Activated naive CD8-positive, alpha-beta T cell treated with anti-CD3 and anti-CD28 coated beads, Interleukin-2, amount 50 U/mL, for 24 hours (primary cell): ENCODE measurements around the gene USP20.
A peak's percentile ranks its signal among the peaks of the same experiment; 100 is the strongest.
"Not testable (repeated sequence)": the region's sequence is repeated elsewhere in the genome, so short reads cannot be mapped to it uniquely, and the experiment has no call there.

Experiments used
- ATAC-seq: fragments of 150-1000 bp; cut with Tn5 transposase; one replicate; pipeline ENCODE4 v1.10.0; 2021
- DNase-seq: peaks from one replicate; pipeline ENCODE4 v3.0.0; 2021
- H3K27ac Mint-ChIP-seq: one replicate; pipeline ENCODE4 v1.8.0; 2021; ENCODE audit warnings: mild to moderate bottlenecking, mixed read lengths
- H3K27me3 Mint-ChIP-seq: one replicate; pipeline ENCODE4 v1.8.0; 2021; ENCODE audit warnings: mixed read lengths
- H3K36me3 Mint-ChIP-seq: one replicate; pipeline ENCODE4 v1.8.0; 2021; ENCODE audit warnings: low read depth, mixed read lengths
- H3K4me1 Mint-ChIP-seq: one replicate; pipeline ENCODE4 v1.8.0; 2021; ENCODE audit warnings: mixed read lengths
- H3K4me3 Mint-ChIP-seq: one replicate; pipeline ENCODE4 v1.8.0; 2021; ENCODE audit warnings: mild to moderate bottlenecking, moderate library complexity, mixed read lengths
- H3K9me3 Mint-ChIP-seq: one replicate; pipeline ENCODE4 v1.8.0; 2021; ENCODE audit warnings: mixed read lengths

Gene USP20

GRCh38 chr9:129835128-129835859 lies at the start of gene USP20, which contains the start of gene C9orf78:
Gene USP20, plus strand, starts transcription at chr9:129835458. Its CDS starts 17,098 bp downstream, at chr9:129852556.
Gene C9orf78, minus strand, starts transcription at chr9:129835275. Its CDS starts 54 bp downstream, at chr9:129835221.
- ATAC-seq: peak; percentile 88
- Mint-ChIP-seq H3K36me3 (peaks cover 28% of the 10 kb centered on the region), H3K27ac (peak within 1 kb of the TSS; percentile 96), H3K9me3 (no peaks in the 10 kb centered on the region), H3K27me3 (no peaks in the 10 kb centered on the region), H3K4me1 (peaks cover 61% of the 10 kb centered on the region), H3K4me3 (peak within 1 kb of the TSS; percentile 98)
- peak; percentile 98 for DNase-seq

GRCh38 chr9:129785866-129786265 lies 49.4 kb upstream of the USP20 start:
- H3K36me3 Mint-ChIP-seq: no peaks in the 10 kb centered on the region
- no peak for DNase-seq
- peaks cover 14% of the 10 kb centered on the region for H3K27me3 Mint-ChIP-seq
- no peak overlapping the region for H3K4me3 Mint-ChIP-seq
- no peaks in the 10 kb centered on the region for H3K9me3 Mint-ChIP-seq
- no peak overlapping the region for H3K27ac Mint-ChIP-seq
- ATAC-seq: no peak
- H3K4me1 Mint-ChIP-seq: peaks cover 12% of the 10 kb centered on the region

GRCh38 chr9:129786481-129786880 lies 48.8 kb upstream of the USP20 start:
- H3K36me3 Mint-ChIP-seq: no peaks in the 10 kb centered on the region
- no peak for DNase-seq
- H3K4me1 Mint-ChIP-seq: peaks cover 8% of the 10 kb centered on the region
- H3K4me3 Mint-ChIP-seq: no peak overlapping the region
- H3K27ac Mint-ChIP-seq: no peak overlapping the region
- H3K9me3 Mint-ChIP-seq: no peaks in the 10 kb centered on the region
- ATAC-seq: no peak
- peaks cover 14% of the 10 kb centered on the region for H3K27me3 Mint-ChIP-seq

GRCh38 chr9:129794549-129794948 lies 40.7 kb upstream of the USP20 start:
- H3K4me3 Mint-ChIP-seq: no peak overlapping the region
- no peak overlapping the region for H3K27ac Mint-ChIP-seq
- H3K36me3 Mint-ChIP-seq: no peaks in the 10 kb centered on the region
- peaks cover 4% of the 10 kb centered on the region for H3K27me3 Mint-ChIP-seq
- peaks cover 5% of the 10 kb centered on the region for H3K4me1 Mint-ChIP-seq
- no peak for ATAC-seq
- H3K9me3 Mint-ChIP-seq: no peaks in the 10 kb centered on the region
- no peak for DNase-seq

GRCh38 chr9:129796029-129796428 lies 39.2 kb upstream of the USP20 start:
- H3K27me3 Mint-ChIP-seq, H3K4me1 Mint-ChIP-seq, H3K36me3 Mint-ChIP-seq, H3K27ac Mint-ChIP-seq, H3K4me3 Mint-ChIP-seq, DNase-seq, ATAC-seq, H3K9me3 Mint-ChIP-seq: not testable (repeated sequence)

GRCh38 chr9:129798973-129799372 lies 36.3 kb upstream of the USP20 start:
- no peak for ATAC-seq
- H3K27ac Mint-ChIP-seq: no peak overlapping the region
- H3K4me3 Mint-ChIP-seq: no peak overlapping the region
- no peak for DNase-seq
- no peaks in the 10 kb centered on the region for H3K36me3 Mint-ChIP-seq
- no peaks in the 10 kb centered on the region for H3K27me3 Mint-ChIP-seq
- H3K4me1 Mint-ChIP-seq: peaks cover 4% of the 10 kb centered on the region
- no peaks in the 10 kb centered on the region for H3K9me3 Mint-ChIP-seq

GRCh38 chr9:129801504-129801903 lies 33.8 kb upstream of the USP20 start:
- ATAC-seq (no peak), DNase-seq (no peak)
- Mint-ChIP-seq H3K27me3 (no peaks in the 10 kb centered on the region), H3K4me3 (no peak overlapping the region), H3K27ac (no peak overlapping the region), H3K4me1 (peaks cover 22% of the 10 kb centered on the region), H3K9me3 (no peaks in the 10 kb centered on the region), H3K36me3 (peaks cover 13% of the 10 kb centered on the region)

- DNase-seq (peak; percentile 96), ATAC-seq (peak; percentile 92)
- Mint-ChIP-seq H3K4me1 (peaks cover 24% of the 10 kb centered on the region), H3K4me3 (peak within 1 kb of the TSS; percentile 86), H3K27ac (peak within 1 kb of the TSS; percentile 82), H3K27me3 (no peaks in the 10 kb centered on the region), H3K36me3 (peaks cover 21% of the 10 kb centered on the region), H3K9me3 (no peaks in the 10 kb centered on the region)
Observed at GRCh38 chr9:129802833-129803675, 32.2 kb upstream of the USP20 start, which contains the start of gene TOR1B. Gene TOR1B, plus strand, starts transcription at chr9:129803184. Its CDS starts 29 bp downstream, at chr9:129803213.

GRCh38 chr9:129803676-129804060 lies 31.6 kb upstream of the USP20 start:
- Mint-ChIP-seq H3K27me3 (no peaks in the 10 kb centered on the region), H3K36me3 (peaks cover 22% of the 10 kb centered on the region), H3K9me3 (no peaks in the 10 kb centered on the region), H3K27ac (peak overlapping the region; percentile 73), H3K4me3 (peak overlapping the region; percentile 86), H3K4me1 (peaks cover 24% of the 10 kb centered on the region)
- DNase-seq (peak; percentile 15), ATAC-seq (peak; percentile 8)

GRCh38 chr9:129806061-129806460 lies 29.2 kb upstream of the USP20 start:
- ATAC-seq: no peak
- no peaks in the 10 kb centered on the region for H3K27me3 Mint-ChIP-seq
- peaks cover 40% of the 10 kb centered on the region for H3K36me3 Mint-ChIP-seq
- H3K27ac Mint-ChIP-seq: peak overlapping the region; percentile 68
- no peaks in the 10 kb centered on the region for H3K9me3 Mint-ChIP-seq
- peaks cover 24% of the 10 kb centered on the region for H3K4me1 Mint-ChIP-seq
- H3K4me3 Mint-ChIP-seq: no peak overlapping the region
- no peak for DNase-seq

- Mint-ChIP-seq H3K4me1 (peaks cover 20% of the 10 kb centered on the region), H3K9me3 (no peaks in the 10 kb centered on the region), H3K36me3 (peaks cover 39% of the 10 kb centered on the region), H3K27me3 (no peaks in the 10 kb centered on the region), H3K4me3 (no peak overlapping the region), H3K27ac (peak overlapping the region; percentile 34)
- ATAC-seq: no peak
- no peak for DNase-seq
Observed at GRCh38 chr9:129809346-129809745, 25.9 kb upstream of the USP20 start.

- Mint-ChIP-seq H3K4me3 (no peak overlapping the region), H3K36me3 (peaks cover 38% of the 10 kb centered on the region), H3K4me1 (peaks cover 18% of the 10 kb centered on the region), H3K27me3 (no peaks in the 10 kb centered on the region), H3K27ac (no peak overlapping the region), H3K9me3 (no peaks in the 10 kb centered on the region)
- DNase-seq (no peak), ATAC-seq (no peak)
Observed at GRCh38 chr9:129810116-129810515, 25.1 kb upstream of the USP20 start.

GRCh38 chr9:129810788-129811187 lies 24.5 kb upstream of the USP20 start:
- no peak for DNase-seq
- Mint-ChIP-seq H3K9me3 (no peaks in the 10 kb centered on the region), H3K4me3 (no peak overlapping the region), H3K27me3 (no peaks in the 10 kb centered on the region), H3K4me1 (peaks cover 13% of the 10 kb centered on the region), H3K36me3 (peaks cover 41% of the 10 kb centered on the region), H3K27ac (no peak overlapping the region)
- ATAC-seq: no peak

GRCh38 chr9:129811967-129812363 lies 23.3 kb upstream of the USP20 start:
- no peak overlapping the region for H3K4me3 Mint-ChIP-seq
- H3K27me3 Mint-ChIP-seq: no peaks in the 10 kb centered on the region
- no peak for DNase-seq
- peaks cover 5% of the 10 kb centered on the region for H3K4me1 Mint-ChIP-seq
- no peak overlapping the region for H3K27ac Mint-ChIP-seq
- H3K9me3 Mint-ChIP-seq: no peaks in the 10 kb centered on the region
- H3K36me3 Mint-ChIP-seq: peaks cover 42% of the 10 kb centered on the region
- ATAC-seq: peak; percentile 27

GRCh38 chr9:129812385-129812784 lies 22.9 kb upstream of the USP20 start:
- Mint-ChIP-seq H3K4me3 (no peak overlapping the region), H3K4me1 (peaks cover 4% of the 10 kb centered on the region), H3K27ac (no peak overlapping the region), H3K36me3 (peaks cover 42% of the 10 kb centered on the region), H3K9me3 (no peaks in the 10 kb centered on the region), H3K27me3 (no peaks in the 10 kb centered on the region)
- DNase-seq (no peak), ATAC-seq (no peak)
